NCI-H774 (cell line): ENCODE data around the gene DNAI4.
"Not testable (repeated sequence)": the region's sequence is repeated elsewhere in the genome, so short reads cannot be mapped to it uniquely, and the experiment has no call there.

Experiments used
- DNase-seq: peaks from one replicate; lab custom pipeline; 2025; lab: John Stamatoyannopoulos, UW

DNAI4 gene

DNA sequence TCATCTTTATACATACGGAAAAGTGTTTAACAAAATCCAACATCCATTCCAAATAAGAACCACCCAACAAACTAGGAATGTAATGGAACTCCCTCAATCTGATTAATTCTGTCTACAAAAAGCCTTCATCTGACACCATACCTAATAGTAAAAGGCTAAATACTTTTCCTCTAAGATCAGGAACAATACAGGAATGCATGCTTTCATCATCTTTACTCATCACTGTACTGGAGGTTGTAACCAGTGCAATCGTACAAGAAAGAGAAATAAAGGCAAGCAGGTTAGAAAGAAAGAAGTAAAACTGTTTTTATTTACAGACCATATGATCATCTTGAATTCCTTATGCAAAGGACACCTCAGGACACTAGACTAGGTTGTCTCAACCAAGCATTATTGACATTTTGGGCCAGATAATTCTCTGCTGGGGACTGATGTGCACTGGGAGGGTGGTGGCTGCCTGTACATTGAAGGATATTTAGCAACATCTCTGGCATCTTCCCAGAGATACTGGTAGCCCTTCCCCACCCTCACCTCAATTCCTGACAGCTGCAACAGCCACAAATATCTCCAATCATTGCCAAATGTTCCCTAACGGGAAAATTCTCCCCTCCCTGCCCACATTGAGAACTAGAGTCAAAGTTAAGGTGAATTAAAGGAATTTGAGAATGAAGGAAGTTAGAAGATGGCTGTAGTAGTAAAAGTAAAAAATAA is 93.0 kb downstream of the DNAI4 start:
- no peak for DNase-seq

GRCh38 chr1:66824771-66825170 is 99.9 kb downstream of the DNAI4 start:
- no peak for DNase-seq

DNA sequence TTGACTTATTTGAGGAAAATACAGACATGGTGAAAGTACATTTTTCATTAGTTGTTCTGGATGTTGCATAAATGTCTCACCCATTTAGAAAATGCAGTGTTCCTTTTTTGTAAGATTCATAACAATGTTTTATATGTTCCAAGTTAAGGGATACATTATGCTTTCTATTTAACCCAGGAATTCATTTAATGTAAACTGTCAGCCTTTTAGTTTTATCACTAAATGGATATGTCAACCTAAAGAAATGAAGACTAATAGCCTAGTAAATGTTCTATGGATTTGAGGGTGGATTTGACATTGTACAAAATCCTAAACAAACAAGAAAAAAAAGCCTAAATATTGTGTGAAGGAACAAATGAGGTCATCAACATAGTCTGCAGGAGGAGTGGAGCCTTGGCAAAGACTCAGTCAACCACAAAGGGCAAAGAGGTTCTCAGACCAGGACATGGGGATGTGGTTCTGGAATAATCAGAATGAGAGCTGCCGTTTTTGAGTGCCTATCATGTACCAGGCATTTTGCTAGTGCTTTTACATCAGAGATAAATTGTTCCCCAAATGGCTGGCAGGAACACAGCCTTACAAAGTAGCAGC is 114.8 kb downstream of the DNAI4 start:
- no peak for DNase-seq

DNA sequence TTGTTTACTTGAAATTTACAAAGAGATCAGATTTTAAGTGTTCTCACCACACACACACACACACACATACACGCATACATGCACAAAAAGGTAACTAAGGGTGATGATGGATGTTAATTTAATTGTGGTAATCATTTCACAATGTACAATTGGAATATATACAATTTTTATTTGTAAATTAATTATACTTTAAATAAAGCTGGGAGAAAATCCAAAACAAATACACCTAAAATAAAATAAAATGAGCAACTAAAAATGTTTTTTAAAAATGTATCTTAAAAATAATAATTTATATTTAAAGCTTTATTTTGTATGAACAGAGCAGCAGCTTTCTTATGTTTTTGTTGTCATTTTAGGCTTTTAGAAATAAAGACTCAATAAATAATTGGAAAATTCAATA is 115.4 kb downstream of the DNAI4 start:
- no peak for DNase-seq

DNA sequence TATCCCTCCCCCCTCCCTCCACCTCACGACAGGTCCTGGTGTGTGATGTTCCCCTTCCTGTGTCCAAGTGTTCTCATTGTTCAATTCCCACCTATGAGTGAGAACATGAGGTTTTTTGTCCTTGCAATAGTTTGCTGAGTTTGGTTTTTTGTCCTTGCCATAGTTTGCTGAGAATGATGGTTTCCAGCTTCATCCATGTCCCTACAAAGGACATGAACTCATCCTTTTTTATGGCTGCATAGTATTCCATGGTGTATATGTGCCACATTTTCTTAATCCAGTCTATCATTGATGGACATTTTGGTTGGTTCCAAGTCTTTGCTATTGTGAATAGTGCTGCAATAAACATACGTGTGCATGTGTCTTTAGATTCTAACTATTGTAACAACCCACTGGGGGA is 128.8 kb downstream of the DNAI4 start:
- DNase-seq, result not testable (repeated sequence)

GRCh38 chr1:66791621-66792610 is 132.7 kb downstream of the DNAI4 start:
- no peak for DNase-seq

- no peak for DNase-seq
Observed at GRCh38 chr1:66788231-66788939, 136.3 kb downstream of the DNAI4 start.

DNA sequence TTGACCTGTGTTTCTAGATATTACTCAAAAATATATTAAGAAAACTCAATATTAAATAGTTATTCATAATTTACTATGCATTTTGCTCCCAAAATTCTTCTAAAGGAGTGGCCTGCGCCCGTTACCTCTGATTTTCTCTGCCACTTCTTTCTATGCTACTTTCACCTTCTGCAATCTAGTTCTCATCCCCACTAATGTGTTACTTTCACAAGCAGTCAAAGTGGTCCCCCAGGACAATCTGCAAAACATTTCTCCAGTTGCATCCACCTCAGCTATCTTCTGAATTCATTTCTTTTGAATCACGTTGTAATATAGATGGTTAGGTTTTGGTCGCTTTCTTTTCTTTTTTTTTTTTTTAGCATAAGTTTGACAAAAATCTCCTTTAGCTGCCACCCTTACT is 137.0 kb downstream of the DNAI4 start:
- DNase-seq, result no peak

- DNase-seq, result not testable (repeated sequence)
Observed at GRCh38 chr1:66785800-66786199, 138.9 kb downstream of the DNAI4 start.

GRCh38 chr1:66779475-66780078 is 145.1 kb downstream of the DNAI4 start:
- DNase-seq, result no peak

GRCh38 chr1:66778969-66779368 is 145.7 kb downstream of the DNAI4 start:
- no peak for DNase-seq

DNA sequence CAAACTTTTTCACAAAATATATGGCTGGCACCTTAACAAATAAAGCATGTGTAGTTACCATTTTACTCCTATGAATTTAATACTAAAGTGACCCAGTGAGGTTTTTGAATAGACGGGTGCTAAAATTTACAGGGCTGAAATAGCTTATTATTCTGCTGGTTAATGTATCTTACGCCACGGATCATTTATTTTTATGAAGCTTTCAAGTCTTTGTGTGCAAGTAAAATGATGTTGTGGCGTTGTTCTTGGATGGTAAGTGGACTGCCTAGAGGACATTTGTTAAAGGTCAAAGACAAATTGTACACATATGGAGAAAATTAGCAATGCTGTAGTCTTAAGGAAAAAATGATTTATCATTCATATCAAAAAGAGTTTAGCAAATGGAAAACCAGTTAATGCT is 146.4 kb downstream of the DNAI4 start:
- DNase-seq, result peak; percentile 26

GRCh38 chr1:66777831-66778230 is 146.8 kb downstream of the DNAI4 start:
- peak; percentile 52 for DNase-seq

DNA sequence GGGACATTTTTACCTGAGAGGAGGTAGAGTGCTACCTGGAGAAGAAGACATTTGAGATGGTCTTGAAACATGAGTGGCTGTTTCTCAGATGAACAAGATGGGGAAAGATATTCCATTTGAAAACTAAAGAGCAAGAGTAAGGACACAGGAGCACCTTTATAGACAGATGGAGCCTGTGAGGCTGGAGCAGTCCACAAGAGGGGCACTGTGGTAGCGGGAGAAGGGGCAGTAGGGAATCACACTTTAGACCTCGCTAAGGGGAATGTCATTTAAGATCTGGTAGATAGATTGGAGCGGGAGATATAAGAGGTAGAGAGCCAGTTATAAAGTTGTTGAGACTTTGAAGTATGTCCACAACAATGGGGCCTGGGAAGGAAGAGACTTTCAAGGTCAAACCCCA is 149.0 kb downstream of the DNAI4 start:
- no peak for DNase-seq

GRCh38 chr1:66774438-66774837 is 150.2 kb downstream of the DNAI4 start:
- DNase-seq, result no peak

DNA sequence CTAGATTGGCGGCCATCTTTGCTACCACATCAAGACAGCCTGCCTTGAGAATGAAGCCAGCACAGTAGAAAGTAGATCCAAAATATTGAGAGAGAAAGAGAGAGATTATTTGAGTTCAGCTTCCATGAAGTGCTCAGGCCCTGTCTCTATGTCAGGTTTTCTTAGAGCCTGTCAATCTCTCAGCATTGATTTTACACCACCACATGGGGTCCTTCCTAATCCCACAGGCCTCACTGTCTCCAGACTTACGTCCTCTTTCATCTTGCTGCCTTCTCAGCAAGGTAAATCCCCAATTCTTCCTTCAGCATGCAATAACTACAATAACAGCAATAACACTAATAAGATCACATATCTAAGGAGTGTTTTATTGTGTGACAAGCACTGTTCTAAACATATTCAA is 151.4 kb downstream of the DNAI4 start:
- no peak for DNase-seq

DNA sequence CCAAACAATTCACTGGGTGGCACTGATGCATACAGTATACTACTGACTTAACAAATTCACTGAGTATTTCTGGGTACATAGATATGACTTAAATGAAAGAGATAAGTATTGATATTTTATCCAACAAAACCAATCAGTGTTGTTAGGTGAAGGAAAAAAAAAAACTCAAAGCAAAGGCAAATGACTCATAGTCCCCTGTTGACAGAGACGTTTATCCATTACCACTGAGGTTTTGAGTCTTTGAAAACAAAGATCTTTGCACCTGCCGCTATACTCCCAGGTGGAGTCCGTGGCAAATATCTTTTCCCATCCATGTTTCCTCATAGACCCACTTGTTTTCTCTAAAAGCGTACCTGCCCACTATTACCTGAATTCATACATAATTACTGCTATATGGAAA is 154.0 kb downstream of the DNAI4 start:
- peak; percentile 38 for DNase-seq

DNA sequence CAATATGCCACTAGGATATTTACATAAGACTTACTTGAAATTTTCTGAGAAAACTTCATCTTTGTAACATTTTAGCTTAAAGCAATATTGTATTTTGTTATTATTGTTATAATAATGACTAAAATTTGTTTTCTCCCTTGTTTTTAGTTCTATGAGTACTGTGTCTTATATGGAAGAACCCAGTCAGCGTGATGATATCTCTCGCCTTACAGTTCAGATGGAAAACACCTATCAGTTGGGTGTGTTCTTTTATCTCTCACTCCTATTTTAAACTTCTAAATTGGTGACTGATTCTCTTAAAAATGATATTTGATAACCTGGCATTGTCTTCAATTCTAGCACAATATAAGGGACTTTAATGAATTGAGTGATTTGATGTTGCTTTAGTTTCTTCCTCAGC is 154.4 kb downstream of the DNAI4 start:
- no peak for DNase-seq

DNA sequence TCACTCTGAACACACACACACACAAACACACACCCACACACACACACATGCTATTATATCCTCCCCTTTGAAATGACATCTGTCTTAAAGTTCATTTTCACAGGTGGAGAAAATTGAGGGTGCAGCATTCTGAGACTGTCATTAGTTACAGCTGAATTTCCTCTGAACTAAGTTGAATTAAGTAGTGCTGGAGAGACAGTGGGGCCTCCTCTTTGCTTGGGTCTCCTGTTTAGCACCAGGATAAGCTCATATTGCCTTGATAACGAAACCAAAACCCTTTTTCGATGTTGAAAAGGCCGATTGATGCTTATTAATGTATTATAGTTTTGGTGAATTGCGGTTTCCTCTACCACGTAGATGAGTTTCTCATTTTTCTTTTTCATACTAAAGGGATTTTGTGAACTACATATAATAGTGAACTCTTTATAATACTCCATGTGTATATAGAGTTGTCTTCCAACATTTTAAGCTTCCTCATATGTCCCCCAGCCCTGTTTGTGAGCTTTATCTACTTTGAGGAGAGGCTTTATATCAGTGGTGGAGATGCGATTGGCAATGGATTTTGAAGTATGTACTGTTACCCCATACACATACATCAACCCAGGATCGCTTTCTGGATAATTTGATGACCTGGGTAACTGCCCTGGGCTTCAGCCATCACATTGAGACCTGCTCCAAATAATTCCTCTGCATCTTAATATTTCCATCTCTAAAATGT is 155.0 kb downstream of the DNAI4 start:
- peak; percentile 12 for DNase-seq

DNA sequence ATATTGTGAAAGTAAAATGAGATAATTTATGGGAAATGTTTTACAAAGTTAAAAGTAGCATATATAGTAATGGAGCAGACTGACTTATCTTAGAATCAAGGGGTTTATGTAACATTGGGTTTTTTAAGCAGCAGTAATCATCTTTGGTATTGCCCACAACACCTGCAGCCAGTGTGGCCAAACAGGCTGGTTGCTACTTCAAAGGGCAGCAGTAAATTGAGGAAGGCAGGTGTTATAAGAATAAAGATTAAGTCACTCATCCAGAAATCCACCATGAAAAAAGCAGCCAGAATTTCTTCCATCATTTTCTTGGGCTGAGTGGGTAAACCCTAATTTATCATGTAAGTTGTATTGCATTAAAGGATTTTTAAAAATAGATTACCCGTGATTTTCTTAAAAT is 155.7 kb downstream of the DNAI4 start:
- peak; percentile 24 for DNase-seq

DNA sequence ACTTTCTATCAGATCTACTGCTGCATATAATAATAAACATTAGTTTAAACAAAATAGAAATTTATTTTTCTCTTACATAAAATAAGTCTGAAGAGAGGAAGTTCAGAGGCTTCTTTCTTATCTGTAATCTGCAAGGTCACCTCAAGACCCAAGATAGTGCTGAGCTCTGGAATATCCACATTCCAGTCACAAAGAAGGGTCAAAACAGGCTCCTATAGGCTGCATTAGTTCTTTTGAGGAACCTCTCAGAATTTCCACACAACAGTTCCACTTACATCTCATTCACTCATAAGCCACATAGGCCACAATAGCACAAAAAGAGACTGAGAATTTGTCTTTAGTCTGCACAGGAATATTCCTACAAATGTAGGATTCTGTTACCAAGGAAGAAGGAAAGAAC is 157.0 kb downstream of the DNAI4 start:
- no peak for DNase-seq
